Uterus (tissue), 2 donors: ENCODE data around the gene CPPED1.

Experiments
- CTCF ChIP-seq, 4 experiments: fragments of 200-600 bp in 2 of 4; fragments of 450-650 bp in 2 of 4; sonication (generic) in 2 of 4; IDR thresholded peaks; one replicate each; pipeline ENCODE4 v1.5.1; 2016 to 2019; ENCODE audit warnings: antibody characterized with exemption in 4 of 4, mild to moderate bottlenecking in 2 of 4, moderate library complexity in 1 of 4
- POLR2A ChIP-seq, 2 donors: fragments of 450-650 bp; IDR thresholded peaks; one replicate each; pipeline ENCODE4 v1.6.1; 2016; ENCODE audit warnings: antibody characterized with exemption in 2 of 2, mild to moderate bottlenecking in 1 of 2, moderate library complexity in 1 of 2

GRCh38 chr16:12719972-12720371 is 83.7 kb downstream of the CPPED1 start:
- TF ChIP-seq POLR2A (IDR thresholded peaks at IDR 0.05), result no peak
- no peak for TF ChIP-seq CTCF (IDR thresholded peaks at IDR 0.05)
